ENCODE results near the gene ZNF197. TPM values are rescaled to one million over a fixed set of nuclear protein-coding genes. Genes with fewer than 3 reads are reported as not detected.

ZNF197 gene
- polyA plus RNA-seq, 2 donors, result 4.1 to 5.3 TPM

DNA sequence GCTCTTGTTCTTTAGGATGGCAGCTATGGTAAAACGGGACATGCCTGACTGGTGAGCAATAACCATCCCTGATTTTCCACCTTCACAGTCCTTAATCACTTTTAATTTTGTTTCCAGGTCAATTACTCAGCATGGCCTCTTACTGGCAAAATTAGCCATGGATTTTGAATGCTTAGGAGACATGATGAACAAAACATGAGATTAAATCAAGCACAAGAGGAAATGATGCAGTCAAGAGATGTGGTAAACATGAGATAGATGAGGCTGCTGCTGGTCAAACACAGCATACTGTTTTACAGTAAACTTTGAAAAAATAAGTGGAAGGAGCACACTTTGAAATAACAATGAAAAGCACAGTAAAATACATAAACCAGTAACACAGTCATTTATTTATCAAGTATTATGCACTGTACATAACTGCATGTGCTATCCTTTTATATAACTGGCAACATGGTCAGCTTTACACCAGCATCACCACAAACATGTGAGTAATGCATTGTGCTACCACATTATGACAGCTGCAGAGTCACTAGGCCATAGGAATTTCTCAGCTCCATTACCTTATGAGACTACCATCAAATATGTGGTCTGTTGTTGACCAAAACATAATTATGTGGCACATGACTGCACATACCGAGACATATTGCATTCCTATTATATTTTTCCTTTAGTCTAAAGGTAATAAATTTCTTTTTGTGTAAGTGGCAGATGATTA, 57.5 kb downstream of the ZNF197 start:
- Histone ChIP-seq H3K4me3 (ENCODE audit: low read depth in 1 of 2, low read length in 2 of 2) (no peak overlapping the region), H3K27me3 (ENCODE audit: control insufficient read depth in 1 of 2, insufficient read depth in 2 of 2, low read length in 2 of 2) (no peaks in the 10 kb centered on the region), H3K9me3 (ENCODE audit: control insufficient read depth in 2 of 2, insufficient read depth in 1 of 2, low read depth in 1 of 2, low read length in 1 of 2) (peaks cover 0 to 11% of the 10 kb centered on the region in 2 donors), H3K36me3 (ENCODE audit: control insufficient read depth in 2 of 2, insufficient read depth in 2 of 2, low read length in 1 of 2) (no peaks in the 10 kb centered on the region), H3K4me1 (ENCODE audit: control insufficient read depth in 2 of 2, insufficient read depth in 2 of 2, low read length in 1 of 2) (peaks cover 0 to 5% of the 10 kb centered on the region in 2 donors), H3K27ac (ENCODE audit: low read depth in 2 of 2, low read length in 1 of 2) (no peak overlapping the region)
- 94 to 95% methylated on average over 2 of the region's 2 CpGs for WGBS, 2 donors

DNA sequence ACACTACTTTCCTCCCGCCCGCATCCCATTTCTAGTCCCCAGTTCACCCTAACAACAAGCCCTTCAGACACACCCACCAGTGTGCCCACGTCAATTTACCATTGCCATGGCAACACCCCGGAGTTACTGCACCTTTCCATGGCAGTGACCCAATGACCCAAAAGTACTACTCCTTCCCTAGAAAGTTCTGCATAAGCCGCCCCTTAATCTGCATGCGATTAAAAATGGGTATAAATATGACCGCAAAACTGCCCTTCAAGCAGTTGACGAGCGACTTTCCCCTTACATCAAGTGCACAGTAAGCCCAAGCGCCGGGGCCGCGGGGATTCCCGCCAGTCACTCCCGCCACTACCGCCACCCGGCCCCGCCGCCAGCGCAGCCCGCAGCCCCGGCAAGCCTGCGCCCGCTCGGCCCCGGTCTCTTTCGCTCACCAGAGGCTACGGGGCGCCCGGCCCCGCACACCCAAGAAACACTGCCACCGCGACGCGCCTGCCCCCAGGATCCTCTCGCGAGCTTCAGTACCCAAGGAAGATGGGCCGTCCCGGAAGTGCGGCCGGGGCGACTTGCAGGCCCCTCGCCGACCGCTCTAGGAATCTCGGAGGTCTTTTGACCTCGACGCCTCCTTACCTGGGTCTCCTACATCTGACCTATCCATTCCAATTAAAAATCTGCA, 60.4 kb downstream of the ZNF197 start:
- no peaks in the 10 kb centered on the region for H3K36me3 ChIP-seq (ENCODE audit: control insufficient read depth in 2 of 2, insufficient read depth in 2 of 2, low read length in 1 of 2)
- H3K27me3 ChIP-seq (ENCODE audit: control insufficient read depth in 1 of 2, insufficient read depth in 2 of 2, low read length in 2 of 2), result no peaks in the 10 kb centered on the region
- H3K27ac ChIP-seq (ENCODE audit: low read depth in 2 of 2, low read length in 1 of 2), result peak overlapping the region in 1 of 2 donors; percentile 46
- H3K4me3 ChIP-seq (ENCODE audit: low read depth in 1 of 2, low read length in 2 of 2), result peak overlapping the region; percentile 75 to 92
- peaks cover 0 to 9% of the 10 kb centered on the region in 2 donors for H3K9me3 ChIP-seq (ENCODE audit: control insufficient read depth in 2 of 2, insufficient read depth in 1 of 2, low read depth in 1 of 2, low read length in 1 of 2)
- peaks cover 0 to 5% of the 10 kb centered on the region in 2 donors for H3K4me1 ChIP-seq (ENCODE audit: control insufficient read depth in 2 of 2, insufficient read depth in 2 of 2, low read length in 1 of 2)
- 3% methylated on average over 48 of the region's 48 CpGs for WGBS, 2 donors

DNA sequence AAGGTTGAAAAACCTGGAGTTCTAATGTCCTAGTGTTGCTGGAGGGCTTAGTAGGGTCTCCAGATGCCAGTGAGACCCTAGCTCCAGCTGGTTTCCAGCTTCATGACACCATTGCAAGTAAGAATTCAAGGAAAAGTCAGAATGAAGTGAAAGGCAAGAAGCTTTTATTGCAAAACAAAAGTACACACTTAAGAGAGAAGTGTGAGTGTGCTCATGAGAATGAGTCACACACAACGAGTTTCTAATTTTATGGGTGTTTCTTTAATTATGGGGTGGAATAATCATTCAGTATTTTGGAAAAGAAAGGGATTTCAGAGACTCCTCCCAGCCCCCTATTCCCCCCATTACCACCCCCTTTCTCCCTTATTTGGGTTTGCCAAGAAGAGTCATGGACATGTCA, 63.1 kb downstream of the ZNF197 start:
- no peaks in the 10 kb centered on the region for H3K27me3 ChIP-seq (ENCODE audit: control insufficient read depth in 1 of 2, insufficient read depth in 2 of 2, low read length in 2 of 2)
- H3K4me3 ChIP-seq (ENCODE audit: low read depth in 1 of 2, low read length in 2 of 2), result no peak overlapping the region
- 54 to 58% methylated on average over 1 of the region's 1 CpG for WGBS, 2 donors
- H3K9me3 ChIP-seq (ENCODE audit: control insufficient read depth in 2 of 2, insufficient read depth in 1 of 2, low read depth in 1 of 2, low read length in 1 of 2), result peaks cover 0 to 6% of the 10 kb centered on the region in 2 donors
- no peaks in the 10 kb centered on the region for H3K36me3 ChIP-seq (ENCODE audit: control insufficient read depth in 2 of 2, insufficient read depth in 2 of 2, low read length in 1 of 2)
- no peak overlapping the region for H3K27ac ChIP-seq (ENCODE audit: low read depth in 2 of 2, low read length in 1 of 2)
- peaks cover 0 to 5% of the 10 kb centered on the region in 2 donors for H3K4me1 ChIP-seq (ENCODE audit: control insufficient read depth in 2 of 2, insufficient read depth in 2 of 2, low read length in 1 of 2)

Other genes with a start within 250 kb of the ZNF197 start
- 1 to 10 TPM; 1.4 to 3.2 TPM for gene ZNF445, start 147.4 kb upstream of the ZNF197 start, polyA plus RNA-seq
- under 1 TPM; 0.56 to 0.81 TPM for gene ZKSCAN7, start 69.8 kb upstream of the ZNF197 start, polyA plus RNA-seq
- under 1 TPM; 0.28 to 0.31 TPM for gene ZNF660, start 40.1 kb upstream of the ZNF197 start, polyA plus RNA-seq
- 1 to 10 TPM; 2.8 to 4.7 TPM for gene ZNF35, start 23.7 kb downstream of the ZNF197 start, polyA plus RNA-seq
- 1 to 10 TPM; 1.9 to 2.2 TPM for gene ZNF502, start 87.6 kb downstream of the ZNF197 start, polyA plus RNA-seq
- under 1 TPM; 0.53 to 0.89 TPM for gene ZNF501, start 104.6 kb downstream of the ZNF197 start, polyA plus RNA-seq
- gene KIAA1143, start 136.6 kb downstream of the ZNF197 start, polyA plus RNA-seq, result 1 to 10 TPM; 6.3 to 7.0 TPM
- gene KIF15, start 136.8 kb downstream of the ZNF197 start, polyA plus RNA-seq, result 1 to 10 TPM; 4.2 to 4.3 TPM
- gene TMEM42, start 236.9 kb downstream of the ZNF197 start, polyA plus RNA-seq, result 10 to 100 TPM in 1 of 2 donors, 1 to 10 TPM in 1; 8.3 to 10.9 TPM
- gene TGM4, start 249.6 kb downstream of the ZNF197 start, polyA plus RNA-seq, result not detected